SK-N-SH treated with all-trans-retinoic acid at 6 μM for 48 hours (cell line): ENCODE data around the gene KLHL29.

Experiments used
- ATAC-seq: fragments of 200-7000 bp; cut with Tn5 transposase; 3 replicates; pipeline ENCODE4 v1.9.1; 2020; ENCODE audit warnings: mild to moderate bottlenecking, moderate library complexity
- ARNTL ChIP-seq: fragments of 450-650 bp; formaldehyde crosslinking; IDR thresholded peaks from 2 replicates; pipeline ENCODE4 v1.5.0; 2020; ENCODE audit warnings: low read depth, mild to moderate bottlenecking, moderate library complexity, borderline replicate concordance
- CREB5 ChIP-seq: fragments of 250-450 bp; sonication (Bioruptor Pico); IDR thresholded peaks from 2 replicates; pipeline ENCODE4 v1.5.1; 2020; ENCODE audit warnings: low read depth, mild to moderate bottlenecking, moderate library complexity
- CSDC2 ChIP-seq: fragments of 250-450 bp; sonication (Bioruptor Pico); IDR thresholded peaks from 2 replicates; pipeline ENCODE4 v1.5.0; 2020; ENCODE audit warnings: mild to moderate bottlenecking, moderate library complexity
- CSRNP3 ChIP-seq: fragments of 250-450 bp; sonication (Bioruptor Pico); IDR thresholded peaks from 2 replicates; pipeline ENCODE4 v1.5.1; 2021; ENCODE audit warnings: mild to moderate bottlenecking, moderate library complexity
- ESRRG ChIP-seq: fragments of 250-450 bp; sonication (Bioruptor Pico); IDR thresholded peaks from 2 replicates; pipeline ENCODE4 v1.6.1; 2021; ENCODE audit warnings: mild to moderate bottlenecking
- GLIS3 ChIP-seq: fragments of 250-450 bp; sonication (Bioruptor Pico); IDR thresholded peaks from 2 replicates; pipeline ENCODE4 v1.5.0; 2020; ENCODE audit warnings: mild to moderate bottlenecking, moderate library complexity
- ISL1 ChIP-seq: fragments of 250-450 bp; sonication (Bioruptor Pico); IDR thresholded peaks from 2 replicates; pipeline ENCODE4 v2.1.2; 2022; ENCODE audit warnings: mild to moderate bottlenecking, moderate library complexity
- OSR1 ChIP-seq: fragments of 250-450 bp; sonication (Bioruptor Pico); IDR thresholded peaks from 2 replicates; pipeline ENCODE4 v1.8.0; 2022; ENCODE audit warnings: moderate library complexity, mild to moderate bottlenecking, inconsistent platforms
- PATZ1 ChIP-seq: fragments of 250-450 bp; sonication (Bioruptor Pico); IDR thresholded peaks from 2 replicates; pipeline ENCODE4 v1.8.0; 2020; ENCODE audit warnings: mild to moderate bottlenecking, moderate library complexity, borderline replicate concordance
- POU6F1 ChIP-seq: fragments of 250-450 bp; sonication (Bioruptor Pico); IDR thresholded peaks from 2 replicates; pipeline ENCODE4 v1.8.0; 2021; ENCODE audit warnings: low read depth, mild to moderate bottlenecking, moderate library complexity, borderline replicate concordance
- PPARA ChIP-seq: fragments of 250-450 bp; sonication (Bioruptor Pico); IDR thresholded peaks from 2 replicates; pipeline ENCODE4 v1.5.0; 2020; ENCODE audit warnings: mild to moderate bottlenecking, borderline replicate concordance
- RARB ChIP-seq: fragments of 250-450 bp; sonication (Bioruptor Pico); IDR thresholded peaks from 2 replicates; pipeline ENCODE4 v1.8.0; 2021; ENCODE audit warnings: mild to moderate bottlenecking, moderate library complexity
- SNAI2 ChIP-seq: fragments of 250-450 bp; sonication (Bioruptor Pico); IDR thresholded peaks from 2 replicates; pipeline ENCODE4 v1.5.0; 2020; ENCODE audit warnings: mild to moderate bottlenecking, moderate library complexity
- TCF4 ChIP-seq: fragments of 250-450 bp; sonication (Bioruptor Pico); IDR thresholded peaks from 2 replicates; pipeline ENCODE4 v1.8.0; 2021; ENCODE audit warnings: mild to moderate bottlenecking, moderate library complexity, borderline replicate concordance
- TOX ChIP-seq: fragments of 250-450 bp; sonication (Bioruptor Pico); IDR thresholded peaks from 2 replicates; pipeline ENCODE4 v1.8.0; 2021; ENCODE audit warnings: mild to moderate bottlenecking, moderate library complexity, borderline replicate concordance
- TSHZ2 ChIP-seq: fragments of 250-450 bp; sonication (Bioruptor Pico); IDR thresholded peaks from 2 replicates; pipeline ENCODE4 v1.5.0; 2020; ENCODE audit warnings: mild to moderate bottlenecking, moderate library complexity
- ZC3H10 ChIP-seq: fragments of 250-450 bp; sonication (Bioruptor Pico); IDR thresholded peaks from 2 replicates; pipeline ENCODE4 v1.5.1; 2021; ENCODE audit warnings: mild to moderate bottlenecking, moderate library complexity
- ZFP3 ChIP-seq: fragments of 250-450 bp; sonication (Bioruptor Pico); IDR thresholded peaks from 2 replicates; pipeline ENCODE4 v1.5.0; 2020; ENCODE audit warnings: mild to moderate bottlenecking, moderate library complexity
- ZFP30 ChIP-seq: fragments of 450-650 bp; formaldehyde crosslinking; IDR thresholded peaks from 2 replicates; pipeline ENCODE4 v1.5.0; 2022; ENCODE audit warnings: mild to moderate bottlenecking, moderate library complexity
- ZNF565 ChIP-seq: fragments of 450-650 bp; formaldehyde crosslinking; conservative IDR thresholded peaks from 2 replicates; pipeline ENCODE4 v1.5.0; 2020; ENCODE audit warnings: low read depth, mild to moderate bottlenecking, moderate library complexity
- ZNF70 ChIP-seq: fragments of 450-650 bp; formaldehyde crosslinking; IDR thresholded peaks from 2 replicates; pipeline ENCODE4 v1.5.0; 2020; ENCODE audit warnings: mild to moderate bottlenecking, moderate library complexity
- ZNF8 ChIP-seq: fragments of 450-650 bp; formaldehyde crosslinking; IDR thresholded peaks from 2 replicates; pipeline ENCODE4 v1.5.0; 2020; ENCODE audit warnings: mild to moderate bottlenecking, moderate library complexity

The KLHL29 gene

GRCh38 chr2:23617167-23617810 is 232.3 kb downstream of the KLHL29 start:
- ATAC-seq = no peak
- no peak for TF ChIP-seq TSHZ2 (CRISPR knock-in tag)
- no peak for TF ChIP-seq OSR1
- no peak for TF ChIP-seq POU6F1 (CRISPR knock-in tag)
- no peak for TF ChIP-seq PATZ1 (CRISPR knock-in tag)
- TF ChIP-seq ISL1 (CRISPR knock-in tag) = no peak
- no peak for TF ChIP-seq TCF4 (CRISPR knock-in tag)
- TF ChIP-seq SNAI2 = no peak
- no peak for TF ChIP-seq ZNF70
- TF ChIP-seq CREB5 = no peak
- TF ChIP-seq ESRRG (CRISPR knock-in tag) = no peak

GRCh38 chr2:23617811-23618215 is 232.8 kb downstream of the KLHL29 start:
- no peak for TF ChIP-seq ZFP3 (CRISPR knock-in tag)
- no peak for TF ChIP-seq ZC3H10
- no peak for TF ChIP-seq SNAI2
- no peak for TF ChIP-seq RARB
- no peak for TF ChIP-seq OSR1
- TF ChIP-seq GLIS3 (CRISPR knock-in tag) = no peak
- TF ChIP-seq PPARA (CRISPR knock-in tag) = no peak
- TF ChIP-seq CREB5 = no peak
- no peak for TF ChIP-seq TSHZ2 (CRISPR knock-in tag)
- no peak for TF ChIP-seq CSRNP3
- no peak for TF ChIP-seq ISL1 (CRISPR knock-in tag)
- no peak for TF ChIP-seq TOX (CRISPR knock-in tag)
- no peak for TF ChIP-seq CSDC2 (CRISPR knock-in tag)
- no peak for TF ChIP-seq TCF4 (CRISPR knock-in tag)
- TF ChIP-seq ESRRG (CRISPR knock-in tag) = no peak
- TF ChIP-seq ZNF8 (CRISPR knock-in tag) = no peak
- TF ChIP-seq ZNF565 (CRISPR knock-in tag) = no peak
- no peak for TF ChIP-seq ZFP30 (CRISPR knock-in tag)
- TF ChIP-seq ARNTL (CRISPR knock-in tag) = no peak
- no peak for ATAC-seq
